ENCODE data around the gene HS6ST2.
A peak's percentile ranks its signal among the peaks of the same experiment; 100 is the strongest.

Gene HS6ST2

GRCh38 chrX:132786217-132786616 lies 172.2 kb downstream of the HS6ST2 start (continued):
- TF ChIP-seq PRDM6 (tag by site-specific recombination; IDR thresholded peaks at IDR 0.05) (no peak), ZNF266 (tag by site-specific recombination; IDR thresholded peaks at IDR 0.05; ENCODE audit: low read depth) (no peak), ZNF529 (tag by site-specific recombination; IDR thresholded peaks at IDR 0.05; ENCODE audit: insufficient replicate concordance) (no peak), ZFP3 (tag by site-specific recombination; IDR thresholded peaks at IDR 0.05; ENCODE audit: low read depth) (no peak), ZNF211 (tag by site-specific recombination; IDR thresholded peaks at IDR 0.05; ENCODE audit: low read depth) (no peak), ZNF555 (tag by site-specific recombination; conservative IDR thresholded peaks at IDR 0.05) (no peak), ZNF558 (tag by site-specific recombination; IDR thresholded peaks at IDR 0.05) (no peak), ZBTB21 (tag by site-specific recombination; IDR thresholded peaks at IDR 0.05) (no peak)
- TF ChIP-seq, protein P1, sequence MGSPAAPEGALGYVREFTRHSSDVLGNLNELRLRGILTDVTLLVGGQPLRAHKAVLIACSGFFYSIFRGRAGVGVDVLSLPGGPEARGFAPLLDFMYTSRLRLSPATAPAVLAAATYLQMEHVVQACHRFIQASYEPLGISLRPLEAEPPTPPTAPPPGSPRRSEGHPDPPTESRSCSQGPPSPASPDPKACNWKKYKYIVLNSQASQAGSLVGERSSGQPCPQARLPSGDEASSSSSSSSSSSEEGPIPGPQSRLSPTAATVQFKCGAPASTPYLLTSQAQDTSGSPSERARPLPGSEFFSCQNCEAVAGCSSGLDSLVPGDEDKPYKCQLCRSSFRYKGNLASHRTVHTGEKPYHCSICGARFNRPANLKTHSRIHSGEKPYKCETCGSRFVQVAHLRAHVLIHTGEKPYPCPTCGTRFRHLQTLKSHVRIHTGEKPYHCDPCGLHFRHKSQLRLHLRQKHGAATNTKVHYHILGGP (tag by site-specific recombination; IDR thresholded peaks at IDR 0.05): no peak

DNA sequence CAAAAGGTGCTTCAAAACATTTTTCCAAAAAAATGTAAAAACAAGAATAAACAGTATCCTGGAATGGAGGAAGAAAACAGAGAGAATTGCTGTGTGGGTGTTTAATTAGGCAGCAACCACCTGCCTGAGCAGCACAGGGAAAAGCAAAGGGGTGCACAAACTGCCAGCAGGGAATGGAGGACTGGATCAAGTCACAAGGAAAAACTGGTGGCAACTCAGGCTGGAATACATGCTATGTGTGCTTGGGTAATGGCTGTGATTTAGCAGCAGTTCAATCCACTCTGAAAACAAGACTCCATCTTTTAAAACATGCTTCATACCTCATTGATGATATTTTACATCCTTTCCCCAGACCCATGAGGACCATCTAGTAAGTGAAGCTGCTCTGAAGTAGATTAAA lies 179.5 kb downstream of the HS6ST2 start:
- Histone ChIP-seq H3K27ac (ENCODE audit: extremely low read depth, low read depth, low read length) (no peak overlapping the region), H3K9me3 (ENCODE audit: control insufficient read depth, insufficient read depth, low read depth, low read length) (no peaks in the 10 kb centered on the region), H3K4me1 (ENCODE audit: control insufficient read depth, insufficient read depth, low read length) (no peaks in the 10 kb centered on the region), H3K4me3 (ENCODE audit: low read depth, low read length) (no peak overlapping the region), H3K36me3 (ENCODE audit: control insufficient read depth in 2 of 2, insufficient read depth in 1 of 2, low read length in 2 of 2) (no peaks in the 10 kb centered on the region)
- CTCF ChIA-PET: no interaction called here
- POLR2A ChIA-PET: no interaction called here
- TF ChIP-seq ZSCAN5A (tag by site-specific recombination; IDR thresholded peaks at IDR 0.05) (no peak), ZIC2 (tag by site-specific recombination; IDR thresholded peaks at IDR 0.05) (peak; percentile 56; the same call in 1 of the 2 replicates), ZNF549 (tag by site-specific recombination; IDR thresholded peaks at IDR 0.05) (no peak), AEBP2 (tag by site-specific recombination; IDR thresholded peaks at IDR 0.05; ENCODE audit: borderline replicate concordance) (no peak)
- TF ChIP-seq, protein P2, sequence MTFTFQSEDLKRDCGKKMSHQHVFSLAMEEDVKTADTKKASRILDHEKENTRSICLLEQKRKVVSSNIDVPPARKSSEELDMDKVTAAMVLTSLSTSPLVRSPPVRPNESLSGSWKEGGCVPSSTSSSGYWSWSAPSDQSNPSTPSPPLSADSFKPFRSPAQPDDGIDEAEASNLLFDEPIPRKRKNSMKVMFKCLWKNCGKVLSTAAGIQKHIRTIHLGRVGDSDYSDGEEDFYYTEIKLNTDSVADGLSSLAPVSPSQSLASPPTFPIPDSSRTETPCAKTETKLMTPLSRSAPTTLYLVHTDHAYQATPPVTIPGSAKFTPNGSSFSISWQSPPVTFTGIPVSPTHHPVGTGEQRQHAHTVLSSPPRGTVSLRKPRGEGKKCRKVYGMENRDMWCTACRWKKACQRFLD (tag by site-specific recombination; IDR thresholded peaks at IDR 0.05): no peak

GRCh38 chrX:132776486-132777210 lies 181.8 kb downstream of the HS6ST2 start:
- Histone ChIP-seq H3K4me1 (ENCODE audit: control insufficient read depth, insufficient read depth, low read length) (no peaks in the 10 kb centered on the region), H3K9me3 (ENCODE audit: control insufficient read depth, insufficient read depth, low read depth, low read length) (no peaks in the 10 kb centered on the region), H3K4me3 (ENCODE audit: low read depth, low read length) (no peak overlapping the region), H3K36me3 (ENCODE audit: control insufficient read depth in 2 of 2, insufficient read depth in 1 of 2, low read length in 2 of 2) (no peaks in the 10 kb centered on the region), H3K27ac (ENCODE audit: extremely low read depth, low read depth, low read length) (no peak overlapping the region)
- CTCF ChIA-PET: interaction anchor here (0.6 kb wide), 1 partner anchor 200 kb away, joined by 3 read pairs; no protein-coding TSS in a partner anchor
- POLR2A ChIA-PET: no interaction called here
- TF ChIP-seq ZNF214 (tag by site-specific recombination; IDR thresholded peaks at IDR 0.05; ENCODE audit: borderline replicate concordance) (no peak), HOXA7 (CRISPR knock-in tag; IDR thresholded peaks at IDR 0.05; ENCODE audit: borderline replicate concordance) (no peak), BCL11A (tag by site-specific recombination; IDR thresholded peaks at IDR 0.05; ENCODE audit: low read depth) (no peak), ZNF48 (tag by site-specific recombination; IDR thresholded peaks at IDR 0.05) (no peak), ZNF112 (tag by site-specific recombination; IDR thresholded peaks at IDR 0.05) (no peak), ZNF140 (tag by site-specific recombination; IDR thresholded peaks at IDR 0.05) (no peak), ZBTB8A (tag by site-specific recombination; IDR thresholded peaks at IDR 0.05) (no peak), ZNF202 (tag by site-specific recombination; IDR thresholded peaks at IDR 0.05; ENCODE audit: borderline replicate concordance) (no peak)
- TF ChIP-seq, protein P3, sequence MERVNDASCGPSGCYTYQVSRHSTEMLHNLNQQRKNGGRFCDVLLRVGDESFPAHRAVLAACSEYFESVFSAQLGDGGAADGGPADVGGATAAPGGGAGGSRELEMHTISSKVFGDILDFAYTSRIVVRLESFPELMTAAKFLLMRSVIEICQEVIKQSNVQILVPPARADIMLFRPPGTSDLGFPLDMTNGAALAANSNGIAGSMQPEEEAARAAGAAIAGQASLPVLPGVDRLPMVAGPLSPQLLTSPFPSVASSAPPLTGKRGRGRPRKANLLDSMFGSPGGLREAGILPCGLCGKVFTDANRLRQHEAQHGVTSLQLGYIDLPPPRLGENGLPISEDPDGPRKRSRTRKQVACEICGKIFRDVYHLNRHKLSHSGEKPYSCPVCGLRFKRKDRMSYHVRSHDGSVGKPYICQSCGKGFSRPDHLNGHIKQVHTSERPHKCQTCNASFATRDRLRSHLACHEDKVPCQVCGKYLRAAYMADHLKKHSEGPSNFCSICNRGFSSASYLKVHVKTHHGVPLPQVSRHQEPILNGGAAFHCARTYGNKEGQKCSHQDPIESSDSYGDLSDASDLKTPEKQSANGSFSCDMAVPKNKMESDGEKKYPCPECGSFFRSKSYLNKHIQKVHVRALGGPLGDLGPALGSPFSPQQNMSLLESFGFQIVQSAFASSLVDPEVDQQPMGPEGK (tag by site-specific recombination; IDR thresholded peaks at IDR 0.05): no peak
- TF ChIP-seq, protein P4, sequence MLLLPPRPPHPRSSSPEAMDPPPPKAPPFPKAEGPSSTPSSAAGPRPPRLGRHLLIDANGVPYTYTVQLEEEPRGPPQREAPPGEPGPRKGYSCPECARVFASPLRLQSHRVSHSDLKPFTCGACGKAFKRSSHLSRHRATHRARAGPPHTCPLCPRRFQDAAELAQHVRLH (tag by site-specific recombination; IDR thresholded peaks at IDR 0.05): no peak
